K562 (cell line): ENCODE results near the gene HMGN1. TPM values are rescaled to one million over a fixed set of nuclear protein-coding genes. Genes with fewer than 3 reads are reported as not detected.
A peak's percentile ranks its signal among the peaks of the same experiment; 100 is the strongest.

ENCODE experiments used
- CBX3 ChIP-seq, 2 experiments: IDR thresholded peaks; 1 replicate in 1 of 2; 2 replicates in 1 of 2; pipeline ENCODE4 v1.6.1; 2012; ENCODE audit warnings: inconsistent platforms in 2 of 2, low read length in 2 of 2, borderline replicate concordance in 1 of 2, control low read depth in 1 of 2
- CEBPG ChIP-seq, 3 experiments: fragments of 200-800 bp in 1 of 3; sonication (Bioruptor generic) in 1 of 3; sonication (generic) in 1 of 3; formaldehyde crosslinking in 1 of 3; IDR thresholded peaks in 2 of 3; conservative IDR thresholded peaks in 1 of 3; 2 replicates each; pipeline versions ENCODE4 v1.6.1 to v1.8.0; 2016 to 2022; ENCODE audit warnings: missing compliant biosample characterization in 2 of 3, missing genetic modification characterization in 2 of 3, mild to moderate bottlenecking in 1 of 3, missing genetic modification reagents in 1 of 3
- EHMT2 ChIP-seq: fragments of 450-650 bp; IDR thresholded peaks from 2 replicates; pipeline ENCODE4 v1.6.1; 2018; ENCODE audit warnings: antibody characterized with exemption
- ESRRB ChIP-seq: fragments of 250-450 bp; sonication (Bioruptor Pico); IDR thresholded peaks from 2 replicates; pipeline ENCODE4 v1.5.0; 2020; ENCODE audit warnings: mild to moderate bottlenecking, moderate library complexity, borderline replicate concordance
- FOSL1 ChIP-seq: fragments of 200-800 bp; sonication (Bioruptor generic); conservative IDR thresholded peaks from 2 replicates; pipeline ENCODE4 v1.6.1; 2016; ENCODE audit warnings: missing genetic modification characterization, missing compliant biosample characterization
- FOXK2 ChIP-seq, 2 experiments: fragments of 450-650 bp; IDR thresholded peaks in 1 of 2; conservative IDR thresholded peaks in 1 of 2; 2 replicates each; pipeline ENCODE4 v1.6.1; 2016; ENCODE audit warnings: low read depth in 2 of 2, mild to moderate bottlenecking in 1 of 2
- GTF2A2 ChIP-seq: IDR thresholded peaks from 2 replicates; pipeline ENCODE4 v1.6.1; 2016; ENCODE audit warnings: mild to moderate bottlenecking, missing genetic modification characterization, missing compliant biosample characterization
- HBP1 ChIP-seq: fragments of 450-650 bp; formaldehyde crosslinking; IDR thresholded peaks from 2 replicates; pipeline ENCODE4 v1.4.0; 2022; ENCODE audit warnings: missing genetic modification characterization
- MAX ChIP-seq: sonication (generic); formaldehyde crosslinking; IDR thresholded peaks from 2 replicates; pipeline ENCODE4 v1.9.0; 2022; ENCODE audit warnings: mild to moderate bottlenecking, missing genetic modification reagents
- NCOA4 ChIP-seq: fragments of 450-650 bp; IDR thresholded peaks from 2 replicates; pipeline ENCODE4 v1.6.1; 2018; ENCODE audit warnings: mild to moderate bottlenecking; ENCODE audit not compliant: partially characterized antibody
- POLR2AphosphoS2 ChIP-seq: IDR thresholded peaks from 2 replicates; pipeline ENCODE4 v1.6.1; 2012; ENCODE audit warnings: low read length, improper control_type of control experiment
- RBM39 ChIP-seq: fragments of 200-400 bp; formaldehyde crosslinking; optimal IDR thresholded peaks from 2 replicates; pipeline ENCODE3; 2018; ENCODE audit warnings: low read depth, low read length
- THRB ChIP-seq: fragments of 450-650 bp; formaldehyde crosslinking; conservative IDR thresholded peaks from 2 replicates; pipeline ENCODE4 v1.4.0; 2022; ENCODE audit warnings: mild to moderate bottlenecking, missing genetic modification characterization
- ZNF165 ChIP-seq: fragments of 250-450 bp; sonication (Bioruptor Pico); IDR thresholded peaks from 2 replicates; pipeline ENCODE4 v1.4.0; 2020; ENCODE audit warnings: borderline replicate concordance
- ZNF518B ChIP-seq: fragments of 250-450 bp; sonication (Bioruptor Pico); IDR thresholded peaks from 2 replicates; pipeline ENCODE4 v1.5.0; 2021; ENCODE audit warnings: mild to moderate bottlenecking, moderate library complexity
- ZNF79 ChIP-seq: fragments of 250-450 bp; sonication (Bioruptor Pico); IDR thresholded peaks from 2 replicates; pipeline ENCODE4 v1.4.0; 2020; ENCODE audit warnings: low read depth, mild to moderate bottlenecking, moderate library complexity
- polyA plus RNA-seq, 8 experiments: library from polyadenylated mRNA; depleted of rRNA in 4 of 8; stranded (reverse) in 5 of 8; unstranded in 3 of 8; fragments of >200 nt; fragmentation: Nextera tagmentation in 2 of 8; fragmentation: Illumina TruSeq in 1 of 8; extraction: Ambion mirVana in 2 of 8; extraction: Trizol in 1 of 8; gene quantifications; 2 replicates each; pipeline versions ENCODE4 v1.2.1 to v1.2.3, GENCODE V29; 2011 to 2014; ENCODE audit warnings: inconsistent platforms in 1 of 8, missing spikeins in 1 of 8
- total RNA-seq, 7 experiments: library from RNA; depleted of rRNA in 6 of 7; stranded (reverse); fragments of >200 nt in 6 of 7; fragmentation: Illumina TruSeq in 2 of 7; extraction: Trizol in 2 of 7; gene quantifications; 2 replicates each; pipeline versions ENCODE4 v1.2.1 to v1.2.3, GENCODE V29; 2011 to 2021; ENCODE audit warnings: low replicate concordance in 1 of 7
- TF ChIP-seq, protein P1 (sequence below): sonication (generic); formaldehyde crosslinking; IDR thresholded peaks from 2 replicates; pipeline ENCODE4 v1.8.0; 2022; ENCODE audit warnings: mild to moderate bottlenecking, missing genetic modification reagents

Gene HMGN1
- total and polyA plus RNA-seq, 9 of the 15 experiments (the other 6 are each of a cell fraction or from before 2014, with no cell fraction given) = 124 to 626 (median 498) TPM

DNA sequence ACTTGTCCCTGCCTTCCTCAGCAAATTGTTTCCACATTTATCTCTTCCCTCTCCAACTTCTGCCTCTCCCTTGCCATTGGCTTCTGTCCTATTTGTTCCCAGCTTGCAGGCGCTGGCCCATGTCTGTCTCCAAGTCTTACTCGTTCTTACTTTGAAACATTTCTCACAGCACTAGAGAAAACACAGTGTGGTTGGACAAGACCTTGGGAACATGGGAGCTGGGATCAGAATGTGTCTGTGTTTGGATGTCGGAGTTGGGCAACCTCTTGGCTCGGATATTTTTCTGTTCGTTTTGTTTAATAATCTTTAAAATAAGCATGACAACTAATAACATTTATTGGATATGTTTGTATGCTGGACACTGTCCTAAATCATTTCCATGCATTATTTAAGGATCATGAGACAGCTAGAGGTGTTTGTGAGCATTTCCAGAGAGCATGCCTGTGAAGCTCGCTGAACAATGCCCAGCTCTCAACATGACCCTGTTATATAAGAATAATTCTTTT is 29.6 kb downstream of the HMGN1 start (continued):
- TF ChIP-seq, protein P1, sequence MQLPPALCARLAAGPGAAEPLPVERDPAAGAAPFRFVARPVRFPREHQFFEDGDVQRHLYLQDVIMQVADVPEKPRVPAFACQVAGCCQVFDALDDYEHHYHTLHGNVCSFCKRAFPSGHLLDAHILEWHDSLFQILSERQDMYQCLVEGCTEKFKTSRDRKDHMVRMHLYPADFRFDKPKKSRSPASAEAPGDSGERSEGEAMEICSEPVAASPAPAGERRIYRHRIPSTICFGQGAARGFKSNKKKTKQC (CRISPR knock-in tag) = no peak
- TF ChIP-seq GTF2A2 (no peak), ZNF165 (CRISPR knock-in tag) (no peak), ESRRB (CRISPR knock-in tag) (no peak), HBP1 (CRISPR knock-in tag) (peak; percentile 57; the same call in 1 of the 2 replicates), NCOA4 (no peak), RBM39 (no peak), FOSL1 (tag) (no peak), CEBPG (CRISPR knock-in tag; IDR thresholded peaks at IDR 0.05) (no peak), CEBPG (tag; conservative IDR thresholded peaks at IDR 0.05 in 1 of 2, IDR thresholded peaks at IDR 0.05 in 1 of 2) (0 out of 4 replicates have a peak, but pooled peaks of 1 of the 2 experiments have one; percentile 16), POLR2AphosphoS2 (no peak), FOXK2 (conservative IDR thresholded peaks at IDR 0.05 in 1 of 2, IDR thresholded peaks at IDR 0.05 in 1 of 2; ENCODE audit: low read depth in 2 of 2) (no peak), CBX3 (IDR thresholded peaks at IDR 0.05; ENCODE audit: borderline replicate concordance in 1 of 2, low read length in 2 of 2) (no peak), MAX (no peak), ZNF79 (CRISPR knock-in tag) (no peak), ZNF518B (no peak), EHMT2 (0 out of 2 replicates have a peak, but pooled peaks have one; percentile 14), THRB (CRISPR knock-in tag) (0 out of 2 replicates have a peak, but pooled peaks have one; percentile 15)
